WTC11 (cell line): ENCODE results near the gene DIRAS3. TPM values are rescaled to one million over a fixed set of nuclear protein-coding genes. Genes with fewer than 3 reads are reported as not detected.

Source experiments
- ATAC-seq: fragments of 200-7000 bp; cut with Tn5 transposase; 2 replicates; pipeline ENCODE4 v1.10.0; 2021; ENCODE audit warnings: mild to moderate bottlenecking, moderate library complexity
- CTCF ChIA-PET: fragments of 300-600 bp; sonication (Branson Sonifier 250); formaldehyde crosslinking; loops from one replicate; lab custom pipeline; 2021; ENCODE audit warnings: antibody characterized with exemption; lab: Charles Lee
- POLR2A ChIA-PET: fragments of 350-600 bp; sonication (Branson Sonifier 250); formaldehyde crosslinking; loops from one replicate; lab custom pipeline; 2021; ENCODE audit warnings: antibody characterized with exemption; lab: Charles Lee
- DNase-seq: peaks from one replicate; pipeline ENCODE4 v3.0.0; 2021; ENCODE audit warnings: low spot score
- H3K27ac Mint-ChIP-seq: 2 replicates; pipeline ENCODE4 v1.8.0; 2021; ENCODE audit warnings: mixed read lengths
- H3K27me3 Mint-ChIP-seq: 2 replicates; pipeline ENCODE4 v1.8.0; 2021; ENCODE audit warnings: low read depth, mild to moderate bottlenecking, moderate library complexity, mixed read lengths
- H3K36me3 Mint-ChIP-seq: 2 replicates; pipeline ENCODE4 v1.8.0; 2021; ENCODE audit warnings: mixed read lengths
- H3K4me1 Mint-ChIP-seq: 2 replicates; pipeline ENCODE4 v1.8.0; 2022; ENCODE audit warnings: mixed read lengths
- H3K4me3 Mint-ChIP-seq: 2 replicates; pipeline ENCODE4 v1.8.0; 2021; ENCODE audit warnings: mild to moderate bottlenecking, moderate library complexity, mixed read lengths
- H3K9me3 Mint-ChIP-seq: 2 replicates; pipeline ENCODE4 v1.8.0; 2021; ENCODE audit warnings: mixed read lengths
- AFF4 ChIP-seq: sonication (generic); formaldehyde crosslinking; IDR thresholded peaks from 2 replicates; pipeline ENCODE4 v1.8.1; 2023; ENCODE audit warnings: mild to moderate bottlenecking, missing genetic modification reagents, borderline replicate concordance
- ARID4B ChIP-seq: sonication (generic); formaldehyde crosslinking; IDR thresholded peaks from 2 replicates; pipeline ENCODE4 v1.8.0; 2023; ENCODE audit warnings: missing genetic modification reagents, mild to moderate bottlenecking, borderline replicate concordance
- E2F1 ChIP-seq: sonication (generic); formaldehyde crosslinking; IDR thresholded peaks from 2 replicates; pipeline ENCODE4 v1.8.0; 2022; ENCODE audit warnings: mild to moderate bottlenecking, missing genetic modification reagents
- E2F4 ChIP-seq: sonication (generic); formaldehyde crosslinking; IDR thresholded peaks from 2 replicates; pipeline ENCODE4 v1.8.1; 2022; ENCODE audit warnings: low read depth, mild to moderate bottlenecking, moderate library complexity, missing genetic modification reagents, borderline replicate concordance
- GTF2I ChIP-seq: fragments of 250-450 bp; sonication (Bioruptor Pico); conservative IDR thresholded peaks from 2 replicates; pipeline ENCODE4 v1.4.0; 2021; ENCODE audit warnings: mild to moderate bottlenecking
- MYBL2 ChIP-seq: sonication (generic); formaldehyde crosslinking; IDR thresholded peaks from 2 replicates; pipeline ENCODE4 v1.8.1; 2023; ENCODE audit warnings: mild to moderate bottlenecking, moderate library complexity, missing genetic modification reagents
- NFATC4 ChIP-seq: fragments of 250-450 bp; sonication (Bioruptor Pico); IDR thresholded peaks from 2 replicates; pipeline ENCODE4 v1.9.0; 2021; ENCODE audit warnings: mild to moderate bottlenecking
- OVOL2 ChIP-seq: fragments of 250-450 bp; sonication (Bioruptor Pico); IDR thresholded peaks from 2 replicates; pipeline ENCODE4 v1.9.0; 2021; ENCODE audit warnings: mild to moderate bottlenecking, borderline replicate concordance
- PRDM15 ChIP-seq: sonication (generic); formaldehyde crosslinking; IDR thresholded peaks from 2 replicates; pipeline ENCODE4 v1.8.0; 2022; ENCODE audit warnings: missing genetic modification reagents
- SMAD3 ChIP-seq: sonication (generic); formaldehyde crosslinking; IDR thresholded peaks from 2 replicates; pipeline ENCODE4 v1.8.0; 2022; ENCODE audit warnings: missing genetic modification reagents, mild to moderate bottlenecking, borderline replicate concordance
- SMAD4 ChIP-seq: sonication (generic); formaldehyde crosslinking; IDR thresholded peaks from 2 replicates; pipeline ENCODE4 v1.8.0; 2022; ENCODE audit warnings: mild to moderate bottlenecking, missing genetic modification reagents
- TCF7 ChIP-seq: sonication (generic); formaldehyde crosslinking; IDR thresholded peaks from 2 replicates; pipeline ENCODE4 v1.8.0; 2022; ENCODE audit warnings: mild to moderate bottlenecking, low read depth, missing genetic modification reagents, moderate library complexity
- TEAD1 ChIP-seq: sonication (generic); formaldehyde crosslinking; IDR thresholded peaks from 2 replicates; pipeline ENCODE4 v1.8.0; 2022; ENCODE audit warnings: mild to moderate bottlenecking, missing genetic modification reagents
- TEAD4 ChIP-seq: sonication (generic); formaldehyde crosslinking; IDR thresholded peaks from 2 replicates; pipeline ENCODE4 v1.8.0; 2022; ENCODE audit warnings: mild to moderate bottlenecking, missing genetic modification reagents
- ZNF425 ChIP-seq: fragments of 250-450 bp; sonication (Bioruptor Pico); conservative IDR thresholded peaks from 2 replicates; pipeline ENCODE4 v1.9.0; 2021; ENCODE audit warnings: mild to moderate bottlenecking
- total RNA-seq: library from RNA; stranded (reverse); gene quantifications from 3 replicates; pipeline ENCODE4 v1.2.3, GENCODE V29; 2021

The DIRAS3 gene
- total RNA-seq, 1 experiment from 2014 or later, result 0.22 TPM

- POLR2A ChIA-PET, result no interaction called here
- TF ChIP-seq OVOL2 (CRISPR knock-in tag), result no peak
- TF ChIP-seq NFATC4 (CRISPR knock-in tag), result no peak
- Mint-ChIP-seq H3K4me1 (no peaks in the 10 kb centered on the region), H3K27me3 (no peaks in the 10 kb centered on the region), H3K9me3 (no peaks in the 10 kb centered on the region), H3K4me3 (no peak overlapping the region), H3K27ac (no peak overlapping the region), H3K36me3 (no peaks in the 10 kb centered on the region)
- no peak for DNase-seq
- no peak for ATAC-seq
- CTCF ChIA-PET, result no interaction called here
Observed at GRCh38 chr1:68013351-68013750, 37.1 kb downstream of the DIRAS3 start.

GRCh38 chr1:68011657-68012375 is 38.6 kb downstream of the DIRAS3 start:
- DNase-seq, result no peak
- CTCF ChIA-PET, result interaction anchor here (1.0 to 4.5 kb wide), 4 partner anchors 40 to 162 kb away, joined by 3 to 37 read pairs (median 5); no protein-coding TSS in a partner anchor
- H3K27ac Mint-ChIP-seq, result no peak overlapping the region
- TF ChIP-seq ZNF425 (CRISPR knock-in tag) (no peak), TEAD4 (no peak), PRDM15 (CRISPR knock-in tag) (no peak), MYBL2 (CRISPR knock-in tag) (no peak), GTF2I (CRISPR knock-in tag) (no peak), E2F1 (CRISPR knock-in tag) (no peak), SMAD3 (CRISPR knock-in tag) (no peak), ARID4B (CRISPR knock-in tag) (no peak), SMAD4 (CRISPR knock-in tag) (no peak), TCF7 (CRISPR knock-in tag) (no peak), AFF4 (CRISPR knock-in tag) (no peak), NFATC4 (CRISPR knock-in tag) (no peak), E2F4 (CRISPR knock-in tag) (no peak), TEAD1 (CRISPR knock-in tag) (no peak)

More at GRCh38 chr1:68011657-68012375, 38.6 kb downstream of the DIRAS3 start:
- H3K4me3 Mint-ChIP-seq, result no peak overlapping the region
- POLR2A ChIA-PET, result no interaction called here
- H3K27me3 Mint-ChIP-seq, result no peaks in the 10 kb centered on the region
- no peaks in the 10 kb centered on the region for H3K36me3 Mint-ChIP-seq
- H3K4me1 Mint-ChIP-seq, result no peaks in the 10 kb centered on the region
- no peak for ATAC-seq
- no peaks in the 10 kb centered on the region for H3K9me3 Mint-ChIP-seq
